T-helper 22 cell (primary cell): ENCODE data around the gene KANSL1L.
"Not testable (repeated sequence)": the region's sequence is repeated elsewhere in the genome, so short reads cannot be mapped to it uniquely, and the experiment has no call there.

ENCODE experiments used
- DNase-seq: peaks from one replicate; pipeline ENCODE4 v3.0.0-alpha.2; 2020; ENCODE audit warnings: low read depth

Gene KANSL1L

GRCh38 chr2:210179351-210179990, 8.3 kb upstream of the KANSL1L start:
- DNase-seq, result no peak

- no peak for DNase-seq
These were observed 6.6 kb upstream of the KANSL1L start for GRCh38 chr2:210177769-210178168.

GRCh38 chr2:210177115-210177514, 5.9 kb upstream of the KANSL1L start:
- not testable (repeated sequence) for DNase-seq

- no peak for DNase-seq
These were observed 2.9 kb upstream of the KANSL1L start for GRCh38 chr2:210174086-210174485.

- DNase-seq, result no peak
These were observed 988 bp upstream of the KANSL1L start for GRCh38 chr2:210172219-210172575.

GRCh38 chr2:210170446-210171303, 534 bp downstream of the KANSL1L start:
- DNase-seq, result peak; percentile 92

- DNase-seq, result no peak
These were observed 1.1 kb downstream of the KANSL1L start for GRCh38 chr2:210170196-210170445.

- DNase-seq, result no peak
These were observed 1.6 kb downstream of the KANSL1L start for GRCh38 chr2:210169516-210170195.

GRCh38 chr2:210167227-210167626, 4.0 kb downstream of the KANSL1L start:
- no peak for DNase-seq

GRCh38 chr2:210162466-210163124, 8.6 kb downstream of the KANSL1L start:
- no peak for DNase-seq

GRCh38 chr2:210159059-210159458, 12.2 kb downstream of the KANSL1L start:
- no peak for DNase-seq

- DNase-seq, result no peak
These were observed 13.0 kb downstream of the KANSL1L start for GRCh38 chr2:210158236-210158635.

GRCh38 chr2:210157526-210157925, 13.7 kb downstream of the KANSL1L start:
- no peak for DNase-seq

GRCh38 chr2:210147614-210148013, 23.6 kb downstream of the KANSL1L start:
- DNase-seq, result no peak

GRCh38 chr2:210132239-210132638, 39.0 kb downstream of the KANSL1L start:
- no peak for DNase-seq

- DNase-seq, result no peak
These were observed 42.2 kb downstream of the KANSL1L start for GRCh38 chr2:210128961-210129360.

- no peak for DNase-seq
These were observed 57.5 kb downstream of the KANSL1L start for GRCh38 chr2:210113614-210114235.

GRCh38 chr2:210112871-210113270, 58.3 kb downstream of the KANSL1L start:
- DNase-seq, result no peak

- no peak for DNase-seq
These were observed 71.3 kb downstream of the KANSL1L start for GRCh38 chr2:210099940-210100339.

GRCh38 chr2:210094787-210095186, 76.4 kb downstream of the KANSL1L start:
- DNase-seq, result no peak

- DNase-seq, result no peak
These were observed 78.4 kb downstream of the KANSL1L start for GRCh38 chr2:210092791-210093190.

GRCh38 chr2:210086930-210087329, 84.3 kb downstream of the KANSL1L start:
- no peak for DNase-seq
